HL-60 (cell line): ENCODE measurements around the gene ST7L.

Source experiments
- DNase-seq, 2 experiments: peaks; one replicate each; pipeline ENCODE4 v3.0.0-alpha.2; 2010 to 2020; ENCODE audit warnings: low read depth in 1 of 2, low spot score in 1 of 2
- H3K27ac ChIP-seq: fragments of 250-450 bp; sonication (Bioruptor Pico); replicated peaks from 2 replicates; pipeline ENCODE4 v1.5.1; 2020; ENCODE audit warnings: mild to moderate bottlenecking, moderate library complexity
- H3K27me3 ChIP-seq: fragments of 250-450 bp; sonication (Bioruptor Pico); 2 replicates; pipeline ENCODE4 v1.5.1; 2021; ENCODE audit warnings: mild to moderate bottlenecking, moderate library complexity; ENCODE audit not compliant: insufficient read depth, poor library complexity, severe bottlenecking
- H3K4me3 ChIP-seq: replicated peaks from 2 replicates; pipeline ENCODE4 v1.5.1; 2011; ENCODE audit warnings: mild to moderate bottlenecking, control low read depth, low read length; ENCODE audit not compliant: insufficient read depth
- GABPA ChIP-seq: IDR thresholded peaks from 2 replicates; pipeline ENCODE4 v1.6.1; 2012; ENCODE audit warnings: low read depth
- POLR2AphosphoS5 ChIP-seq: IDR thresholded peaks from 2 replicates; pipeline ENCODE4 v1.6.1; 2012; ENCODE audit warnings: low read depth
- SPI1 ChIP-seq: IDR thresholded peaks from 2 replicates; pipeline ENCODE4 v1.6.1; 2012; ENCODE audit warnings: low read depth, mild to moderate bottlenecking, borderline replicate concordance
- TF ChIP-seq, protein P1 (sequence below): IDR thresholded peaks from one replicate; pipeline ENCODE4 v1.5.1; 2011; ENCODE audit warnings: low read length, control low read depth, inconsistent platforms; ENCODE audit not compliant: insufficient read depth
- TF ChIP-seq, protein P2 (sequence below): IDR thresholded peaks from 2 replicates; pipeline ENCODE4 v1.6.1; 2012; ENCODE audit warnings: low read depth; ENCODE audit not compliant: insufficient replicate concordance

ST7L gene

DNA sequence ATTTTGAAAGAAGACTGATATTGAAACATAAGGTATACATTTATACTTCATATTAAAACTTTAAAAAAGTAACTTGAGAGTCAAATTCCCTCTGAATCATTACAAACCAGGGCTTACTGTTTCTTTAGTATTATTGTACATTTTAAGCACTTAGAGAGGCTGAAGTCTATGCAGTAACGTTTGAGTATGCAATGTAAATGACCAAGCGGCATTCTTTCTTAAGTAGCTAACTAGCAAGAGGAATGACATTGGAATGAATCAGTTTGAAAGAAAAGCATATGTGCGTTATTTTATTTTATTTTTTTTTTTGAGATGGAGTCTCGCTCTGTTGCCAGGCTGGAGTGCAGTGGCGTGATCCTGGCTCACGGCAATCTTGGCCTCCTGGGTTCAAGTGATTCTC is 85.9 kb downstream of the ST7L start:
- no peak overlapping the region for H3K27ac ChIP-seq
- H3K27me3 ChIP-seq, result no peaks in the 10 kb centered on the region
- TF ChIP-seq GABPA (no peak), SPI1 (no peak), POLR2AphosphoS5 (no peak)
- TF ChIP-seq, protein P1, sequence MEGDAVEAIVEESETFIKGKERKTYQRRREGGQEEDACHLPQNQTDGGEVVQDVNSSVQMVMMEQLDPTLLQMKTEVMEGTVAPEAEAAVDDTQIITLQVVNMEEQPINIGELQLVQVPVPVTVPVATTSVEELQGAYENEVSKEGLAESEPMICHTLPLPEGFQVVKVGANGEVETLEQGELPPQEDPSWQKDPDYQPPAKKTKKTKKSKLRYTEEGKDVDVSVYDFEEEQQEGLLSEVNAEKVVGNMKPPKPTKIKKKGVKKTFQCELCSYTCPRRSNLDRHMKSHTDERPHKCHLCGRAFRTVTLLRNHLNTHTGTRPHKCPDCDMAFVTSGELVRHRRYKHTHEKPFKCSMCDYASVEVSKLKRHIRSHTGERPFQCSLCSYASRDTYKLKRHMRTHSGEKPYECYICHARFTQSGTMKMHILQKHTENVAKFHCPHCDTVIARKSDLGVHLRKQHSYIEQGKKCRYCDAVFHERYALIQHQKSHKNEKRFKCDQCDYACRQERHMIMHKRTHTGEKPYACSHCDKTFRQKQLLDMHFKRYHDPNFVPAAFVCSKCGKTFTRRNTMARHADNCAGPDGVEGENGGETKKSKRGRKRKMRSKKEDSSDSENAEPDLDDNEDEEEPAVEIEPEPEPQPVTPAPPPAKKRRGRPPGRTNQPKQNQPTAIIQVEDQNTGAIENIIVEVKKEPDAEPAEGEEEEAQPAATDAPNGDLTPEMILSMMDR, result no peak
- TF ChIP-seq, protein P2, sequence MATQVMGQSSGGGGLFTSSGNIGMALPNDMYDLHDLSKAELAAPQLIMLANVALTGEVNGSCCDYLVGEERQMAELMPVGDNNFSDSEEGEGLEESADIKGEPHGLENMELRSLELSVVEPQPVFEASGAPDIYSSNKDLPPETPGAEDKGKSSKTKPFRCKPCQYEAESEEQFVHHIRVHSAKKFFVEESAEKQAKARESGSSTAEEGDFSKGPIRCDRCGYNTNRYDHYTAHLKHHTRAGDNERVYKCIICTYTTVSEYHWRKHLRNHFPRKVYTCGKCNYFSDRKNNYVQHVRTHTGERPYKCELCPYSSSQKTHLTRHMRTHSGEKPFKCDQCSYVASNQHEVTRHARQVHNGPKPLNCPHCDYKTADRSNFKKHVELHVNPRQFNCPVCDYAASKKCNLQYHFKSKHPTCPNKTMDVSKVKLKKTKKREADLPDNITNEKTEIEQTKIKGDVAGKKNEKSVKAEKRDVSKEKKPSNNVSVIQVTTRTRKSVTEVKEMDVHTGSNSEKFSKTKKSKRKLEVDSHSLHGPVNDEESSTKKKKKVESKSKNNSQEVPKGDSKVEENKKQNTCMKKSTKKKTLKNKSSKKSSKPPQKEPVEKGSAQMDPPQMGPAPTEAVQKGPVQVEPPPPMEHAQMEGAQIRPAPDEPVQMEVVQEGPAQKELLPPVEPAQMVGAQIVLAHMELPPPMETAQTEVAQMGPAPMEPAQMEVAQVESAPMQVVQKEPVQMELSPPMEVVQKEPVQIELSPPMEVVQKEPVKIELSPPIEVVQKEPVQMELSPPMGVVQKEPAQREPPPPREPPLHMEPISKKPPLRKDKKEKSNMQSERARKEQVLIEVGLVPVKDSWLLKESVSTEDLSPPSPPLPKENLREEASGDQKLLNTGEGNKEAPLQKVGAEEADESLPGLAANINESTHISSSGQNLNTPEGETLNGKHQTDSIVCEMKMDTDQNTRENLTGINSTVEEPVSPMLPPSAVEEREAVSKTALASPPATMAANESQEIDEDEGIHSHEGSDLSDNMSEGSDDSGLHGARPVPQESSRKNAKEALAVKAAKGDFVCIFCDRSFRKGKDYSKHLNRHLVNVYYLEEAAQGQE, result no peak
- DNase-seq, result no peak
- no peak overlapping the region for H3K4me3 ChIP-seq

DNA sequence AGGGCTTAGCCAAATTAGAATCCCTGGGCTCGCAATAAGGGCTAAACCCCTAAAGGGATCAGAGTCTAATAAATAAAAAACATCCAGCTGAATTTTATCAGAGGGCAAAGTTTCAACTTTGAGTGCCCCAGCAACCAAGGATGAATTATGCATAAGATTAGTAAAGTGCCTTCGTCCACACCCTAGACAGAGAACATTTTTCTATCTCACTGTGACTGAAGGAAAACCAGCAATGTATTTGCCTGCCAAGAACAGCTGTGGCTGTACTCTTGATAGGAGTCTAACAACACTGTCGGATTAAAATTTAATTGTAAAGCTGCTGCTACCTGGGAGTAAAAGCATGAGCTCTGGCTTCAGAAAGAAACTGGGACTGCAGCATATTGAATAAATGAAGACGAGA is 86.9 kb downstream of the ST7L start:
- DNase-seq, result no peak
- H3K27me3 ChIP-seq, result no peaks in the 10 kb centered on the region
- H3K4me3 ChIP-seq, result no peak overlapping the region
- no peak overlapping the region for H3K27ac ChIP-seq
- TF ChIP-seq GABPA (no peak), SPI1 (no peak), POLR2AphosphoS5 (no peak)
- TF ChIP-seq, protein P1, result no peak
- TF ChIP-seq, protein P2, result no peak

DNA sequence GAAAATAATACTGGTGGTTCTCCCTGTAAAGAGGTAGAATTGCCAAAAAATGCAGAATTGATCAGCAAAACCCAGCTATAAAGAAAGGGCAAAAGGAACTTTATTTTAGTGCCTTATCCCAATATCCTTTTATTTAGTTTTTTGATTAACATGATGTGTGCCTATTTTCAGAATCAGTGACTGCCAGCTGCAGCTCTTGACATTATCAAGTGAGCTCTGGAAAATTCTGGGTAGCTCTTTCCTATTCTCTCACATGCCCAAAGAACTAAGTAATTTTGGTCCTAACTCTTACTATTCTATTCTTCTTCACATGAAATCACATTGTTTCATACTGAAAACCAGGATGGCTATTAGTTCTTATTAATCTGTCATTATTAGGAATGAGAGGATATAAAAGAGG is 88.1 kb downstream of the ST7L start:
- H3K27me3 ChIP-seq, result no peaks in the 10 kb centered on the region
- no peak overlapping the region for H3K27ac ChIP-seq
- no peak overlapping the region for H3K4me3 ChIP-seq
- no peak for DNase-seq
- TF ChIP-seq SPI1, result no peak
- no peak for TF ChIP-seq GABPA
- no peak for TF ChIP-seq POLR2AphosphoS5
- TF ChIP-seq, protein P1, result no peak
- TF ChIP-seq, protein P2, result no peak
